RWPE1 (cell line): ENCODE data around the gene PPFIA2.

Experiments
- CTCF ChIA-PET: fragments of 350-600 bp; sonication (Branson Sonifier 250); formaldehyde crosslinking; extraction: SDS; loops from one replicate; lab custom pipeline; 2021; lab: Yijun Ruan, JAX
- POLR2A ChIA-PET: fragments of 400-600 bp; formaldehyde crosslinking; extraction: SDS; loops from one replicate; lab custom pipeline; 2020; ENCODE audit warnings: antibody characterized with exemption; ENCODE audit not compliant: low non-redundant PET; lab: Yijun Ruan, JAX
- DNase-seq: peaks from one replicate; pipeline ENCODE4 v3.0.0; 2012; ENCODE audit warnings: low spot score
- H3K27ac ChIP-seq: fragments of 450-650 bp; 2 replicates; pipeline ENCODE4 v1.5.1; 2017
- TF ChIP-seq, protein P1 (sequence below): fragments of 450-650 bp; conservative IDR thresholded peaks from 2 replicates; pipeline ENCODE4 v1.5.1; 2017; ENCODE audit warnings: low read depth, mild to moderate bottlenecking

PPFIA2 gene

DNA sequence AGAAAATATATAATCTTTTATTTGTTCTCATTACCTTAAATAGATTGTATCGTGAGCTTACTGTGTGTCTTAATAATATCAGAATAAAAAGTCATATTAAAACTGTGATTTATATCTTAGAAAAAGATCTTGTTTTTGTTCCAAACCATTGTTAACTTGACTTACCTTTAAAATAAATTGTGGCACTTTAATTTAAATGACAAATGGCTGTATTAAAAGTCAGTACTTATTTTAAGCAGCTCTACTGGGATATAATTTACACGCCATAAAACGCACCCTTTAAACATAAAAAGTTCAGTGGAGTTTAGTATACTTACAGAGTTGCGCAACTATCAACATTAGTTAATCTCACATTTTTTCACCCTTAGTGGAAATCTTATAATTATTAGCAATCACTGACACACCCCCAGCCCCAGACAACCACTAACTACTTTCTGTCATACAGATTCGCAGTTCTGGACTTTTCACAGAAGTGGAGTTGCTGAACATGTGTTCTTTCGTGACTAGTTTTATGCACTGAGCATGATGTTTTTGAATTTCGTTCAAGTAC is 369.5 kb downstream of the PPFIA2 start:
- POLR2A ChIA-PET: no interaction called here
- TF ChIP-seq, protein P1, sequence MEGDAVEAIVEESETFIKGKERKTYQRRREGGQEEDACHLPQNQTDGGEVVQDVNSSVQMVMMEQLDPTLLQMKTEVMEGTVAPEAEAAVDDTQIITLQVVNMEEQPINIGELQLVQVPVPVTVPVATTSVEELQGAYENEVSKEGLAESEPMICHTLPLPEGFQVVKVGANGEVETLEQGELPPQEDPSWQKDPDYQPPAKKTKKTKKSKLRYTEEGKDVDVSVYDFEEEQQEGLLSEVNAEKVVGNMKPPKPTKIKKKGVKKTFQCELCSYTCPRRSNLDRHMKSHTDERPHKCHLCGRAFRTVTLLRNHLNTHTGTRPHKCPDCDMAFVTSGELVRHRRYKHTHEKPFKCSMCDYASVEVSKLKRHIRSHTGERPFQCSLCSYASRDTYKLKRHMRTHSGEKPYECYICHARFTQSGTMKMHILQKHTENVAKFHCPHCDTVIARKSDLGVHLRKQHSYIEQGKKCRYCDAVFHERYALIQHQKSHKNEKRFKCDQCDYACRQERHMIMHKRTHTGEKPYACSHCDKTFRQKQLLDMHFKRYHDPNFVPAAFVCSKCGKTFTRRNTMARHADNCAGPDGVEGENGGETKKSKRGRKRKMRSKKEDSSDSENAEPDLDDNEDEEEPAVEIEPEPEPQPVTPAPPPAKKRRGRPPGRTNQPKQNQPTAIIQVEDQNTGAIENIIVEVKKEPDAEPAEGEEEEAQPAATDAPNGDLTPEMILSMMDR: no peak
- CTCF ChIA-PET: no interaction called here
- no peak for DNase-seq
- no peak overlapping the region for H3K27ac ChIP-seq

DNA sequence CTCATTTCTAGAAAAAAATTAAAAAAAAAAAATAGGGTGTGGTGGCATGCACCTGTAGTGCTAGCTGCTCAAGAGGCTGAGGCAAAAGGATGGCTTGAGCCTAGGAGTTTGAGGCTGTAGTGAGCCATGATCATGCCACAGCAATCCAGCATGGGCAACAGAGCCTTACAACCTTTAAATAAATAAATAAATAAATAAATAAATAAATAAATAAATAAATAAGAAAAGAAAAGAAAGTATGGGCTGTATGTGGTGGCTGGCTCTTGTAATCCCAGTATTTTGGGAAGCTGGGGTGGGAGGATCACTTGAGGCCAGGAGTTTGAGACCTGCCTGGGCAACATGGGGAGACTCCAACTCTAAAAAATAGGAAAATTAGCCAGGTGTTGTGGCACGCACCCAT is 373.0 kb downstream of the PPFIA2 start:
- no peak for DNase-seq
- no peak overlapping the region for H3K27ac ChIP-seq
- TF ChIP-seq, protein P1: no peak
- CTCF ChIA-PET: interaction anchor here (0.6 kb wide), 1 partner anchor 60 kb away, joined by 3 read pairs; no protein-coding TSS in a partner anchor
- POLR2A ChIA-PET: no interaction called here

DNA sequence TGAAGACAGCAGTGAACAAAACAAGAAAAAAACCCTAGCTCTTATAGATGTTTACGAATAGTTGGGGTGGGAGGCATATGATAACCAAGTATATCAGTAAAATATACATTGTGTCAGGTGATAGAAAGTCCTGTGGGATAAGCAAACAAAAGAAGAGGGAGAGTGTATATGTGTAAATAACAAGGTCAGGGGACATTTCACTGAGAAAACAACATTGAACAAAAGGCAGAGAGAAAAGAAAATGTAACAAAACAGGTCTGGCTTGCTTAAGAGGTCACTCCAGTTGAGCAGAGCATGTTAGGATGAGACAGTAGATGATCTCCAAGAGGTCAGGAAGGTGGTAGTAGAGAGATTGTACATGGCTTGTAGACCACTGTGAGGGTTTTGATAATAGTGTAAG is 377.2 kb downstream of the PPFIA2 start:
- DNase-seq: no peak
- CTCF ChIA-PET: no interaction called here
- TF ChIP-seq, protein P1: no peak
- POLR2A ChIA-PET: no interaction called here
- H3K27ac ChIP-seq: no peak overlapping the region

DNA sequence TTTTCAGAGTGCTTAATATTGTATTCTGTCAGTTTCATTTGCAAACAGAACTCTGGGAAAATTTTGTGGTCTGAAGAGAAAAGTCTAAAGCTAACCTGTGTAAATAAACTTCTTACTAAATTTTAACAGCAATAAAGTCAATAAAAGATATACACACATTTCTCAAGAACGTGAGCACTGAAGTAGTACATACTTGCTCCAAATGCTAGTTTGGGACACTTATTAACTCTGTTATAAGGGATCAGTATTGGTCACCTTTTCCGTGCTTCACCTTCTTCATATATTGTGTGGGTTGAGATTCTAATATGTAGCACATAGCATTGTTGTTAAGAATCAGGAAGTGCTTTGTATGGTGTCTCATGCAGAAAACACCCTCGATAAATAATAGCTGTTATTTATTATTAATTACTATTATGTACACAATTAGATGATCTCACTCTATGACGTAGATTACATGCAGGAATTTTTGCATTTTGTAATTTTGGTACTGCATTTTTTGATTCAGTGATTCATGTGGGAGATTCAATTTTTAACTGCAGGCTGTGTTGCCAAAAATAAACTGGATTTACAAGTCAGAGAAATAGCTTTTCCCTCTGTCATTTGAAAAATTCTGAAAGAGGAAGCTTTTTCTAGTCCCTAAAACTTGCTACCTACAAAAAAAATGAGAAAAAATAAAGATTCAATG is 380.4 kb downstream of the PPFIA2 start:
- ChIA-PET POLR2A (no interaction called here), CTCF (interaction anchor here (0.8 kb wide), 1 partner anchor 9 kb away, joined by 3 read pairs; no protein-coding TSS in a partner anchor)
- H3K27ac ChIP-seq: no peak overlapping the region
- DNase-seq: no peak
- TF ChIP-seq, protein P1: no peak

DNA sequence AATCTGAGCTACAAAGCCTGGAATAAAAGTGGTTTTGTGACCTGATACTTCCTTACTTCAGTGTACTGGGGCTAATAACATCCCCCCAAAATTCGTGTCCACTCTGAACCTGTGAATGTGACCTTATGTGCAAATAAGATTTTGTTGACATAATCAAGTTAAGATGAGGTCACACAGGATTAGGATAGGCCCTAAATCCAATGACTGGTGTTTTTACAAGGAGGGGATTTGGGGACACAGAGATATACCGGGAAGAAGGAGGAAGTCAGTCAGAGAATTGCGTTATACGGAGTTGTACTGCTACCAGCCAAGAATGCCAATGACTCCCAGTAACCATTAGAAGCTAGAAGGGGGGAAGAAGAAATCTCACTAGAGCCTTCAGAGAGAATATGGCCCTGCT is 381.4 kb downstream of the PPFIA2 start:
- CTCF ChIA-PET: no interaction called here
- POLR2A ChIA-PET: no interaction called here
- TF ChIP-seq, protein P1: no peak
- no peak for DNase-seq
- H3K27ac ChIP-seq: no peak overlapping the region

DNA sequence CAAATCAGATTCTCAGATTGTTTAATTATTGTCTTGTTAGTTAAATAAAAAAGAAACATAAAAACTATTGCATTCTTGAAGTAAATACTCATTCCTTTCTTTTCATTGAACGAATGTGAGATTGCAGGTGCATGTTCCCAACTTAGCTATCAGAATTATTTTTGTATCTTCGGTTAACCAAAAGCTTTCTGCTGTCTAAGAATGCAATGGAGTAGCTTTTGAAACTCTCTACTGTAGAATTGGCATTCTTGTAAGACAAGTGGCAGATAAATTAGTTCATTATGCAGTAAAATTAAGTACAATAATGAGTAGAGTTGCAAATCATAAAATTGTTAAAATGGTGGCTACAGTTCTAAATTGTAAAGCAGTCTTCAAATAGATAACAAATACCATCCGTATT is 383.2 kb downstream of the PPFIA2 start:
- no peak overlapping the region for H3K27ac ChIP-seq
- no peak for DNase-seq
- TF ChIP-seq, protein P1: no peak
- ChIA-PET CTCF (interaction anchor here (0.7 kb wide), 1 partner anchor 693 kb away, joined by 4 read pairs; no protein-coding TSS in a partner anchor), POLR2A (no interaction called here)
